ENCODE measurements around the gene UPF3A. TPM values are rescaled to one million over a fixed set of nuclear protein-coding genes. Genes with fewer than 3 reads are reported as not detected.

Gene UPF3A, protein sequence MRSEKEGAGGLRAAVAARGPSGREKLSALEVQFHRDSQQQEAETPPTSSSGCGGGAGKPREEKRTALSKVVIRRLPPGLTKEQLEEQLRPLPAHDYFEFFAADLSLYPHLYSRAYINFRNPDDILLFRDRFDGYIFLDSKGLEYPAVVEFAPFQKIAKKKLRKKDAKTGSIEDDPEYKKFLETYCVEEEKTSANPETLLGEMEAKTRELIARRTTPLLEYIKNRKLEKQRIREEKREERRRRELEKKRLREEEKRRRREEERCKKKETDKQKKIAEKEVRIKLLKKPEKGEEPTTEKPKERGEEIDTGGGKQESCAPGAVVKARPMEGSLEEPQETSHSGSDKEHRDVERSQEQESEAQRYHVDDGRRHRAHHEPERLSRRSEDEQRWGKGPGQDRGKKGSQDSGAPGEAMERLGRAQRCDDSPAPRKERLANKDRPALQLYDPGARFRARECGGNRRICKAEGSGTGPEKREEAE
- 63.1 TPM for total RNA-seq

DNA sequence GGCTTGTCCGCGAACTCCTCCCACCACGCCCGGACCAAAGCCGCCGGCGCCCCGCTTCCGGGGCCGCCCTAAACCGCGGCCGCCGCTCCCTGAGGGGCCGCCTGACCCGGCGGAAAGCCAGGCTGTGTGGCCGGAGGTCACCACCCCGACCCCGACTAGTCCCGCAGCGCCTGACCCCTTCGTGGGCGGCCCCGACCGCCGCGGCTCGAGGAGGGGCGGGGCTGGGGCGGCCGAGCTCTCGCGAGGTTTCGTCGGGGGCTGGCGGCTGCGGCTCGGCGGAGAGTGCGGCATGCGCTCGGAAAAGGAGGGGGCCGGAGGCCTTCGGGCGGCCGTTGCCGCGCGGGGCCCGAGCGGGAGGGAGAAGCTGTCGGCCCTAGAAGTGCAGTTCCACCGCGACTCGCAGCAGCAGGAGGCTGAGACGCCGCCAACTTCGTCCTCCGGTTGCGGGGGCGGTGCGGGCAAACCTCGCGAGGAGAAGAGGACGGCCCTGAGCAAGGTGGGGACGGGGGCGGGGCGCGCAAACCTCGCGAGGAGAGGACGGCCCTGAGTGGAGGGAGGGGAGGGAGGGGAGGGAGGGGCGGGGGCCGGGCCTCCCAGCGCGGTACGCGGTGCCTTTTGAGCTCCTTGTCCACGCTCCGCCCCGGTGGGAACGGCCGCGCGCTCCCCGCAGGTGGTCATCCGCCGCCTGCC, at the start of gene UPF3A:
Gene UPF3A (plus strand): TSS at position 251 of the 690 bp plus-strand sequence. CDS start 39 bp downstream, at position 290.

DNA sequence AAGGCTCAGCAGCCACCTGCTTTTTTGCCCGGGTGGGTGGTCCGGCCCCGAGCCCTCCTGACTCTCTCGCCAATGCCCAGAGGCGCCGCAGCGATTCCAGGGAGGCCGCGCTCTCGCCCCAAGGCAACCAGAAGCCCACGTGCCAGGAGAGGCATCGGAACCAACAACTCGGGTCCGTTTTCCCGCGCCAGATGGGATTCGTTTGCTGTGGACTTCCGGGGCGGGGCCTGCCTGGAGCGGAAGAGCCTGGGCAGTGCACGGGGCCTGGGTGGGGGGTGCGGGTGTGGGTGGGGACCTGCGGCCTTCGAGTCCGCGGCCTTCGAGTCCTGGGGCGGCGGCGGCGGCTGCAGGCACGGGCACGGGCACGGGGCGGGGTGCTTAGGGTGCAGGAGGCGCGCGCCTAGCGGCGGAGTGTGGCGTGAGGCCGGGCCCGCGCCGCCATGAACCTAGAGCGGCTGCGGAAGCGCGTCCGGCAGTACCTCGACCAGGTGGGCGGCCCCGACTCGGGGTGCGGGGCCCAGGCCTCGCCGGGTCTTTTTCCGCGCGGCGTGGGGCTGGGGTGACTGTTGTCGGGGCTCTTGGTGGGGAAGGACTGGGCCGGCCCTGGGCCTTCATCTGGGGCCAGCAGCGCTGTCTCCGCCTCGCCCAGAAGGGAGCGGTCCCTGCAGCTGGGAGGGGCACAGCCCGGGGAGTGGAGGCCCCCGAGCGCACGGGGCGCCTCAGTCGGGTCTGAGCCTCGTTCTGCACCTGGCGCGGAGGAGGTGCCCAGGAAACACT, 46.6 kb upstream of the UPF3A start, which contains the start of gene CDC16:
Gene CDC16 (plus strand): TSS at position 253 of the 777 bp plus-strand sequence. CDS start 188 bp downstream, at position 441.

GRCh38 chr13:114314074-114314912, 32.9 kb downstream of the UPF3A start, which contains the start of gene CHAMP1:
Gene CHAMP1, plus strand, starts transcription at chr13:114314503. Its CDS starts 9,340 bp downstream, at chr13:114323843.

Other genes starting within 250 kb of the UPF3A start
- 29.1 TPM for gene RASA3, start 149.0 kb upstream of the UPF3A start, total RNA-seq
- gene CFAP97D2, start 102.3 kb upstream of the UPF3A start, total RNA-seq, result not detected
- gene CDC16, start 46.7 kb upstream of the UPF3A start, total RNA-seq, result 98.8 TPM
- gene CHAMP1, start 32.9 kb downstream of the UPF3A start, total RNA-seq, result 26.3 TPM